RPMI7951 (cell line): ENCODE data around the gene ZRANB1. TPM values are rescaled to one million over a fixed set of nuclear protein-coding genes. Genes with fewer than 3 reads are reported as not detected.

Experiments
- DNase-seq: peaks from one replicate; pipeline ENCODE4 v3.0.0-alpha.2; 2012; ENCODE audit warnings: low read depth
- total RNA-seq: library from RNA; depleted of rRNA; stranded (reverse); fragments of >200 nt; shearing (Covaris generic); gene quantifications from 2 replicates; pipeline ENCODE4 v1.2.3, GENCODE V29; 2014

ZRANB1 gene
- total RNA-seq, 1 experiment from 2014 or later = 12.4 TPM

DNA sequence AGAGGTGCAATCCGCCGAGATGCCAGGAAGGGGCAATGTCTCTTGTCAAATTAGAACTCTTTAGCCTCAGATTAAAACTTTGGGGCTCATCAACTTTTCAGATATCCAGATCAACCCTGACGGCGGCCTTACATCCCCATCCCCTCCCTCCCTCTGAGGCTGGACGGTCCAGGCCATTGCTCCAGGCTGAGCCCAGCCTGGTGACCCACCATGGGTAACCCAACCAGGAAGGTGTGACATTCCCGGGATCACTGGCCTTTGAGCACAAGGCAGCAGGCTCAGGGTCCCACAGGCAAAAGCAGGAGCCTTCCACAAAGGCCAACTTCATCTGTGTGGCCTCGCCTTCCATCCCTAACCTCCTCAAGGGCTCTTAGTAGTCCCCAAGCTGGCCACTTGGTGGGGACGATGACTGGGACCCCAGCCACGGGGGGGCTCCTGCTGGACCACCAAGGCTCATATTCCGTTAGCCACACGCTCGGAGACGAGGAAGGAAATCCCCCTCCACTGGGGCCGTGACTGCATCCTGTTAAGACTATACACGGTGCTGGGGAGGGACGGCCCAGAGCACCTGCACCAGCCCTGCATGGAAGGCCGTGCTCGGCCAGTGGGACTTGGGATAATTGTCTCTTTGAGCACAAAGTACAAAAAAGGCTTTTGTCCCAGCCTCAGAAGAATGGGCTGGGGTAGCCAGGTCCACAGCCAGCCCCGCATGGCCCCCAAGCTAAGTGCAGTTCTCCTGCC lies 62.8 kb downstream of the ZRANB1 start:
- no peak for DNase-seq

GRCh38 chr10:125005312-125006187 lies 63.6 kb downstream of the ZRANB1 start:
- no peak for DNase-seq

DNA sequence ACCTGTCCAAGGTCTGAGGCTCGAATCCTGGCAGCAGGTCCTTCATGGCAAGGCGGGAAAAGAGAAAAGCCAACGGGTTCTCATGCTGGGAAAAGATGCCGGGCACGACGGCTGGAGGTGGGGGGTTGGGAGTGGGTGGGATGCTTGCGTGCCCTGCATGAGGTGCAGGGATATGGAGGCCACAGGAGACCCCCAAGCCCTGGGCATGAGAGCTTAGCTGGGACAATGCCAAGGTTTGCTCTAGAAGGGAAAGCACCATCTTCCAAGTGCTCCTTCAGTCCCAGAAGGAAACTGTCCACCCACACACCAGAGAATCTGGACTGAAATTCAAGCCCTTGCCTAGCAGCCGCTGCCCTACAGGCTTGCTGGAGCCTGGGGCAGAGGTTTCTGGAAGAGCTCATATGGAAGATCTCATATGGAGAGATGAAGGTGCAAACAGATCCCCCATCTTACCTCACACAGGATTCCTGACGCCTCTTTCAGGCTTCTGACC lies 64.3 kb downstream of the ZRANB1 start:
- DNase-seq = no peak

DNA sequence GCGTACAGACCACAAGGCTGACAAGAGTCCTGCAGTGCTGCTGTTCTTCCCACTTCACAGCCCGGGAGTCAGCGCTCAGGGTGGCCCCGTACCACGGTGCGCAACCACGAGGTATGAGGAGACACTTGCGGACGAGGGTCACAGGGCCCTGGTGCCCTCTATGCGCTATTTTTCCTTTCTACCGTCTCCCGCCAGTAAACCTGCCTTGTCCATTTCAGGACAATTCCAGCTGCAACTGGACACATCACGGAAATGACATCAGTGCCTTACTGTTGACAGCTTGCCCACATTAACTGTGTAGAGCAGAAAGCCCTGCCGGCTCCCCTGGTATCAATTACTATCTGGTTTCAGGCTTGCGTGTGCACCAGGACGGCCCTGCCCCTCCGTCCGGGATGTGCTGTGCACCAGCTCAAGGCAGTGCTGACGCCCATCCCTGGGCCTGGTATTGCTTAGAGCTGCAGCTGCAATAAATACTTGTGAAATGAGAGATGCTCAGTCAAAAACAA lies 65.1 kb downstream of the ZRANB1 start:
- no peak for DNase-seq

GRCh38 chr10:125007436-125007835 lies 65.5 kb downstream of the ZRANB1 start:
- DNase-seq = no peak

DNA sequence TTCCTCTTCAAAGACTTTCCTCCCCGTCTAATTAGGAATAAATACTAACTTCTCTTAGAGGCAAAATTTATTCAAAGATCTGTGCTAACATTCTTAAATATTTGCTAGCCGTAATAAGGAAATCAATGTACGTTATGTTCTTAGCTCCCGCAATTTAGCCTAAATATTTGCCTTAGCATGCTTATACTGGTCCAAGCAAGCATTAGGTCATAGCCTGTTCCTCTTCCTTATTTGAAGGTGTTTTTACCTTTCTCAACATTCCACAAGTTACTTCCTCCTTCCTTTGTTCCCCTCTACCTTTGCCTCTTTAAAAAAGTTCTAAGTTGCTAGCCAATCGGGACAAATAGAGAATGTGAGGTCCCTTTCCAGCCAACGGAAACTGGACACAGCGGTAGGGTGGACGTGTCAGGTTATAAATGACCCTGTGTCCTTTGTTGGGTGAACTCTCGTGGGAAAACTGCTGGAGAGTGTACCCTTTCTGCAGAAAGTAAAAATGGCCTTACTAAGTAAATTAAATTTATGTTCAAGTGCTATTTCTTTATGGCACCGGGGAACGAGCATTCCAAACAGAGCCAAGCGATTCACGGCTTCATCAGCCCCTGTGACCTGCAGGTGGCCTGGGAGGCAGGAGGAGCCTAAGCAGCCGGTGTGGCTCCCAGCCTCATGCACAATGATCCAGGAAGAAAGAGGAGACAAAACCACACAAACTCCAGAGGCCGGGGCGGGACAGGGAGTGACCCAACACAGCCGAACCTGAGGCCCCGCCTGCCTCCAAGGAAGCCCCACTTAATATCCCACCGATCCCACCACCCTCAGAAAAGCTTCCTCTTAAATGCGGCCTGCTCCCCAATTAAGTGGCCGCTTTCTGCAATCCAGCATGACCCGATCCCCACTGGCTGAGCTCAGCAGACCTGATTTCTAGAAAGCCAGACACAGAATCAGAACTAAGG lies 67.0 kb downstream of the ZRANB1 start:
- no peak for DNase-seq

- no peak for DNase-seq
These were observed 67.8 kb downstream of the ZRANB1 start for GRCh38 chr10:125009661-125010161.

- no peak for DNase-seq
These were observed 68.4 kb downstream of the ZRANB1 start for GRCh38 chr10:125010362-125010761.

DNA sequence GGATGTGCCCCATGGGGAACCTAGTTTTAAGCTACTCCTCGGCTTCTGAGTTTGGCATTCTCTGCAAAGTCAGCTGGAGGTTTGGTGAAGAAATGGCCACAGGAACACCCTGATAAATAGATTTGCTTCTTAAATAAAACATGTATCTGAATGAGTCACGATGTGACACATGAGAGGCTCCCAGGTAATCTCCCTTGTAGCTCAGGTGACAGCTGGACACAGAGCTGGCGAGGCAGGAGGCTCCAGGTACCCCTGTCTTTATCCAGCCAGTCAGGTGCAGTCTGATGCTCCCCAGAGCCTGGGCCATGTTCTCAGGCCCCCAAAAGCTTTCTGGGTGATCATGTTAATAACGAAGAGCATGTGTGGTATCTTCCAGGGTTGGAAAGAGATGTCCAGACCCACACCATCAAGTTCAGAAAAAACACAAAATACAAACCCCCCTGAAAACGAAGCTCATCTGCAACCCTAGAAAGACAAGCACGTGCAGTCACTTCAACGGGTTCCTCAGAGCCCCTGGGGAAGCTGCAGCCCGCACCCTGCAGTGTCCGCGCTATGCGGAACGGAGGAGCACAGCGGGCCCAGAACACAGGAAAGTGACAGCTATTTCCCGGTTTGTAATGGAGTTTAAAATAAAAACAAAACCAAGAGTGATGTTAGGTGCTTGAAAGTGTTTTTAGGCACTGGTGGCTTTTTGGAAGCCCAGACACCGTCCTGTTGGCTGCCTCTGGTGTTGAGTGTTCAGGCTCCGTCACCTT lies 69.4 kb downstream of the ZRANB1 start:
- DNase-seq = no peak

- DNase-seq = no peak
These were observed 70.2 kb downstream of the ZRANB1 start for GRCh38 chr10:125011926-125012705.

GRCh38 chr10:125012851-125013528 lies 71.1 kb downstream of the ZRANB1 start:
- no peak for DNase-seq

GRCh38 chr10:125013529-125013872 lies 71.6 kb downstream of the ZRANB1 start:
- DNase-seq = no peak

GRCh38 chr10:125014086-125014830 lies 72.3 kb downstream of the ZRANB1 start:
- no peak for DNase-seq

DNA sequence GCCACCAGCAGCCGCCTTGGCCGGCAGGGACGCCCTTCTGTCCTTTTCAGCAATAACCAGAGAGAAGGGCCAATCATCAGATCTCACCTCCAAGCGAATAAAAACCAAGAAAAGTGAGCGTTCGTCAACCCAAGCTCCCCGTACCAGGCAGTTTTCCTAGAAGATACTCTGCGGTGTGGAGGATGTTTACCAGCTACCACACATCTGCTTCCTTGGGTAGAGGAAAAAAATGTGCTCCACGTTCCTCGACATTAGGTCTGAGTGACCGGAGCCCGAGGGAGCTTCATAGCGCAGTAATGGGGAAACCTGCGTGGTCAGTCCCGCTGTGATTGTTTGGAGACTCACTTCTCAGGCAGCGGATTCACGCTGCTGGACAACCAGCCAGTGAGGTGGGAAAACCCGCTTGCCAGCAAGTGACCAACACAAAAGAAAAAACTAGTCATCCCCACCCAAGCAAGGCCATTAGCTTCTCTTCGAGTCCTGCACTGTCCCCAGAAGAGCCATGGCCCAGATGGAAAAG lies 73.0 kb downstream of the ZRANB1 start:
- DNase-seq = no peak

- no peak for DNase-seq
These were observed 73.5 kb downstream of the ZRANB1 start for GRCh38 chr10:125015356-125015944.

- no peak for DNase-seq
These were observed 74.2 kb downstream of the ZRANB1 start for GRCh38 chr10:125016123-125016522.

GRCh38 chr10:125016611-125017202 lies 74.8 kb downstream of the ZRANB1 start:
- DNase-seq = no peak
